ENCODE results near the gene FBXO40. TPM values are rescaled to one million over a fixed set of nuclear protein-coding genes. Genes with fewer than 3 reads are reported as not detected.

FBXO40 gene
- total RNA-seq (not detected), total RNA-seq (0 to 0.16 (median 0) reads per million in 172 experiments)
- 0.23 TPM for polyA plus RNA-seq (2013, experiment 1 of 2)
- polyA plus RNA-seq (2013, experiment 2 of 2): 0.41 TPM

- no peak for ATAC-seq (ENCODE audit: poor library complexity)
- Mint-ChIP-seq H3K4me1 (ENCODE audit: low read depth) (no peaks in the 10 kb centered on the region), H3K4me3 (no peak within 1 kb of the TSS), H3K27ac (no peak within 1 kb of the TSS), H3K36me3 (ENCODE audit: low read depth) (no peaks in the 10 kb centered on the region), H3K27me3 (no peaks in the 10 kb centered on the region), H3K9me3 (no peaks in the 10 kb centered on the region)
- no peak for DNase-seq
- H3K4me1 ChIP-seq (ENCODE audit: insufficient read depth, low read length): no peaks in the 10 kb centered on the region
- H3K9me3 ChIP-seq (ENCODE audit: control insufficient read depth in 1 of 2, insufficient read depth in 1 of 2, low read length in 2 of 2): no peaks in the 10 kb centered on the region
- H3K27ac ChIP-seq (ENCODE audit: low read depth in 1 of 2, low read length in 2 of 2): no peak within 1 kb of the TSS
- POLR2A ChIA-PET: interaction anchor here (0.6 kb wide), 1 partner anchor 206 kb away, joined by 3 read pairs; no protein-coding TSS in a partner anchor
- no peak within 1 kb of the TSS for H3K4me3 ChIP-seq (ENCODE audit: low read length)
- intact Hi-C loops (cut with DNase I, micrococcal nuclease): no loop called here
- TF ChIP-seq CTCF (IDR thresholded peaks at IDR 0.05): no peak
- no peaks in the 10 kb centered on the region for H3K36me3 ChIP-seq (ENCODE audit: insufficient read depth, low read length)
- H3K27me3 ChIP-seq (ENCODE audit: control insufficient read depth in 1 of 2, insufficient read depth in 2 of 2, low read length in 2 of 2): no peaks in the 10 kb centered on the region
- CTCF ChIA-PET: no interaction called here
Measured at GRCh38 chr3:121592856-121593702, at the start of gene FBXO40. Gene FBXO40, plus strand, starts transcription at chr3:121593379. Its CDS starts 27,197 bp downstream, at chr3:121620576.

GRCh38 chr3:121545049-121545573 is 48.1 kb upstream of the FBXO40 start:
- Histone ChIP-seq H3K27me3 (ENCODE audit: control insufficient read depth in 1 of 2, insufficient read depth in 2 of 2, low read length in 2 of 2) (no peaks in the 10 kb centered on the region), H3K9me3 (ENCODE audit: control insufficient read depth in 1 of 2, insufficient read depth in 1 of 2, low read length in 2 of 2) (no peaks in the 10 kb centered on the region), H3K4me3 (ENCODE audit: low read length) (peak overlapping the region; percentile 66), H3K36me3 (ENCODE audit: insufficient read depth, low read length) (no peaks in the 10 kb centered on the region), H3K27ac (ENCODE audit: low read depth in 1 of 2, low read length in 2 of 2) (no peak overlapping the region), H3K4me1 (ENCODE audit: insufficient read depth, low read length) (peaks cover 8% of the 10 kb centered on the region)
- DNase-seq (peak in 1 of 14 experiments; percentile 3), ATAC-seq (ENCODE audit: poor library complexity) (no peak)
- Mint-ChIP-seq H3K4me3 (peak overlapping the region; percentile 83), H3K4me1 (ENCODE audit: low read depth) (peaks cover 14% of the 10 kb centered on the region), H3K9me3 (no peaks in the 10 kb centered on the region), H3K27ac (no peak overlapping the region), H3K27me3 (no peaks in the 10 kb centered on the region), H3K36me3 (ENCODE audit: low read depth) (peaks cover 4% of the 10 kb centered on the region)
- POLR2A ChIA-PET: interaction anchor here (0.6 to 2.1 kb wide), 8 partner anchors 15 to 1657 kb away, joined by 3 to 10 read pairs (median 3); partner anchors contain the start of genes FAM162A, HCLS1, PARP14 and SEC22A
- intact Hi-C loops (cut with DNase I, micrococcal nuclease): loop anchor here (5.0 to 10.0 kb wide), 15 partner anchors 117 to 1942 kb away; partner anchors contain the start of genes DTX3L (in 2 of the 2), HCLS1 (in 2 of the 2), PARP9 (in 2 of the 2) and FAM162A (in 1 of the 2)
- CTCF ChIA-PET: interaction anchor here (1.7 kb wide), 1 partner anchor 839 kb away, joined by 7 read pairs; the partner anchor contains the start of gene FAM162A
- TF ChIP-seq CTCF (IDR thresholded peaks at IDR 0.05): no peak
